ENCODE results near the gene C1orf56. TPM values are rescaled to one million over a fixed set of nuclear protein-coding genes. Genes with fewer than 3 reads are reported as not detected.

Gene C1orf56
- total RNA-seq, result 3.0 and 3.7 TPM in 2 replicates

GRCh38 chr1:151047591-151047924 is at the start of gene C1orf56:
Gene C1orf56 (plus strand): TSS chr1:151047751. CDS start chr1:151047848, 97 bp downstream.

GRCh38 chr1:151006327-151007052 is 41.1 kb upstream of the C1orf56 start, which contains the start of gene MINDY1:
Gene MINDY1 (minus strand): TSS chr1:151006902. CDS start chr1:151002617, 4,285 bp downstream.

GRCh38 chr1:151008244-151009205 is 39.0 kb upstream of the C1orf56 start, which contains the start of gene PRUNE1:
Gene PRUNE1 (plus strand): TSS chr1:151008449. CDS start chr1:151008633, 184 bp downstream.

GRCh38 chr1:151036356-151036755 is 11.2 kb upstream of the C1orf56 start, which contains the start of gene BNIPL:
Gene BNIPL (plus strand): TSS chr1:151036586. CDS start chr1:151036726, 140 bp downstream.

GRCh38 chr1:151059109-151060006 is 11.8 kb downstream of the C1orf56 start, which contains the start of gene CDC42SE1:
Gene CDC42SE1 (minus strand): TSS chr1:151059622. CDS start chr1:151055730, 3,892 bp downstream.

GRCh38 chr1:151060007-151060656 is 12.6 kb downstream of the C1orf56 start, which contains the start of gene MLLT11:
Gene MLLT11 (plus strand): TSS chr1:151060397. CDS start chr1:151067225, 6,828 bp downstream.

GRCh38 chr1:151070474-151071276 is 23.1 kb downstream of the C1orf56 start, which contains the start of gene GABPB2:
Gene GABPB2 (plus strand): TSS chr1:151070761. CDS start chr1:151088190, 17,429 bp downstream.

Small RNA genes lying within 50 kb of the gene (small RNA-seq; reads per million reads assigned to genes)
- not detected for gene RNU6-884P

Other genes starting within 250 kb of the C1orf56 start
- 73.8 and 100 TPM in 2 replicates for gene CTSK, start 239.5 kb upstream of the C1orf56 start, total RNA-seq
- 59.9 and 68.3 TPM in 2 replicates for gene ARNT, start 171.2 kb upstream of the C1orf56 start, total RNA-seq
- gene CTXND2, start 160.6 kb upstream of the C1orf56 start, total RNA-seq, result not detected in 2 replicates
- gene SETDB1, start 121.4 kb upstream of the C1orf56 start, total RNA-seq, result 41.2 and 44.1 TPM in 2 replicates
- gene CERS2, start 72.9 kb upstream of the C1orf56 start, total RNA-seq, result 170 and 179 TPM in 2 replicates
- 0.22 and 0.39 TPM in 2 replicates for gene ANXA9, start 65.5 kb upstream of the C1orf56 start, total RNA-seq
- gene MINDY1, start 40.8 kb upstream of the C1orf56 start, total RNA-seq, result 14.0 and 18.5 TPM in 2 replicates
- 12.3 and 12.6 TPM in 2 replicates for gene PRUNE1, start 39.3 kb upstream of the C1orf56 start, total RNA-seq
- gene BNIPL, start 11.2 kb upstream of the C1orf56 start, total RNA-seq, result 0.32 and 0.52 TPM in 2 replicates
- gene CDC42SE1, start 11.9 kb downstream of the C1orf56 start, total RNA-seq, result 41.3 and 48.5 TPM in 2 replicates
- gene MLLT11, start 12.6 kb downstream of the C1orf56 start, total RNA-seq, result 3.4 and 3.9 TPM in 2 replicates
- 22.0 and 22.9 TPM in 2 replicates for gene GABPB2, start 23.0 kb downstream of the C1orf56 start, total RNA-seq
- gene SEMA6C, start 98.9 kb downstream of the C1orf56 start, total RNA-seq, result 1.3 and 1.4 TPM in 2 replicates
- not detected in 2 replicates for gene TNFAIP8L2, start 108.9 kb downstream of the C1orf56 start, total RNA-seq
- gene LYSMD1, start 118.2 kb downstream of the C1orf56 start, total RNA-seq, result 7.4 and 9.0 TPM in 2 replicates
- 26.9 and 37.2 TPM in 2 replicates for gene SCNM1, start 118.4 kb downstream of the C1orf56 start, total RNA-seq
- gene TMOD4, start 128.2 kb downstream of the C1orf56 start, total RNA-seq, result 0.32 and 0.52 TPM in 2 replicates
- 32.5 and 34.6 TPM in 2 replicates for gene VPS72, start 142.4 kb downstream of the C1orf56 start, total RNA-seq
- 78.0 and 88.6 TPM in 2 replicates for gene PIP5K1A, start 150.8 kb downstream of the C1orf56 start, total RNA-seq
- 112 and 120 TPM in 2 replicates for gene PSMD4, start 207.0 kb downstream of the C1orf56 start, total RNA-seq
- gene ZNF687, start 234.5 kb downstream of the C1orf56 start, total RNA-seq, result 12.9 and 14.1 TPM in 2 replicates